Activated CD8-positive, alpha-beta memory T cell treated with anti-CD3 and anti-CD28 coated beads, Interleukin-2, amount 10 ng/mL, durations not matched to agents 7 days and 5 days (primary cell): ENCODE results near the gene C6orf89. TPM values are rescaled to one million over a fixed set of nuclear protein-coding genes. Genes with fewer than 3 reads are reported as not detected.
"Not testable (repeated sequence)": the region's sequence is repeated elsewhere in the genome, so short reads cannot be mapped to it uniquely, and the experiment has no call there.

Experiments used
- ATAC-seq: fragments of 150-1000 bp; cut with Tn5 transposase; one replicate; pipeline ENCODE4 v1.10.0; 2021; ENCODE audit warnings: moderate library complexity
- CTCF ChIA-PET: fragments of 350-600 bp; sonication (Branson Sonifier 250); formaldehyde crosslinking; loops from one replicate; lab custom pipeline; 2021; ENCODE audit warnings: antibody characterized with exemption; lab: Charles Lee
- DNase-seq: peaks from one replicate; pipeline ENCODE4 v3.0.0-alpha.2; 2020
- H3K27ac Mint-ChIP-seq: one replicate; pipeline ENCODE4 v1.8.0; 2021; ENCODE audit warnings: mild to moderate bottlenecking, mixed read lengths
- H3K27me3 Mint-ChIP-seq: one replicate; pipeline ENCODE4 v1.8.0; 2021; ENCODE audit warnings: mixed read lengths
- H3K36me3 Mint-ChIP-seq: one replicate; pipeline ENCODE4 v1.8.0; 2021; ENCODE audit warnings: mild to moderate bottlenecking, mixed read lengths
- H3K4me1 Mint-ChIP-seq: one replicate; pipeline ENCODE4 v1.8.0; 2021; ENCODE audit warnings: mixed read lengths
- H3K4me3 Mint-ChIP-seq: one replicate; pipeline ENCODE4 v1.8.0; 2021; ENCODE audit warnings: mild to moderate bottlenecking, moderate library complexity, mixed read lengths
- H3K9me3 Mint-ChIP-seq: one replicate; pipeline ENCODE4 v1.8.0; 2022; ENCODE audit warnings: low read depth, mixed read lengths
- total RNA-seq, 2 experiments: library from RNA; stranded (reverse); gene quantifications; one replicate each; pipeline ENCODE4 v1.2.3, GENCODE V29; 2021

C6orf89 gene
- total RNA-seq, 2 experiments from 2014 or later: 46.4 to 47.7 TPM

- Mint-ChIP-seq H3K27me3 (no peaks in the 10 kb centered on the region), H3K36me3 (peaks cover 9% of the 10 kb centered on the region), H3K4me1 (peaks cover 38% of the 10 kb centered on the region), H3K27ac (no peak overlapping the region), H3K9me3 (no peaks in the 10 kb centered on the region), H3K4me3 (no peak overlapping the region)
- DNase-seq: no peak
- no peak for ATAC-seq
- CTCF ChIA-PET: interaction anchor here (0.9 to 16.9 kb wide), 21 partner anchors 10 to 326 kb away, joined by 3 to 269 read pairs (median 6); partner anchors contain the start of genes FGD2, MTCH1 and PPIL1
Measured at GRCh38 chr6:36884610-36885009, 1.1 kb upstream of the C6orf89 start.

- H3K4me1 Mint-ChIP-seq: peaks cover 42% of the 10 kb centered on the region
- H3K27ac Mint-ChIP-seq: peak overlapping the region; percentile 91
- peaks cover 18% of the 10 kb centered on the region for H3K36me3 Mint-ChIP-seq
- peak overlapping the region; percentile 92 for H3K4me3 Mint-ChIP-seq
- H3K27me3 Mint-ChIP-seq: no peaks in the 10 kb centered on the region
- no peaks in the 10 kb centered on the region for H3K9me3 Mint-ChIP-seq
- DNase-seq (no peak), ATAC-seq (no peak)
- CTCF ChIA-PET: interaction anchor here (2.4 to 16.9 kb wide), 3 partner anchors 13 to 133 kb away, joined by 8 to 269 read pairs (median 103); partner anchors contain the start of gene PPIL1
Measured at GRCh38 chr6:36886950-36887618, 1.3 kb downstream of the C6orf89 start.

GRCh38 chr6:36888115-36888643 is 2.4 kb downstream of the C6orf89 start:
- H3K36me3 Mint-ChIP-seq: peaks cover 23% of the 10 kb centered on the region
- no peak overlapping the region for H3K4me3 Mint-ChIP-seq
- CTCF ChIA-PET: interaction anchor here (0.7 to 6.3 kb wide), 5 partner anchors 14 to 130 kb away, joined by 3 to 103 read pairs (median 3); partner anchors contain the start of gene PPIL1
- H3K4me1 Mint-ChIP-seq: peaks cover 42% of the 10 kb centered on the region
- no peak overlapping the region for H3K27ac Mint-ChIP-seq
- DNase-seq (no peak), ATAC-seq (no peak)
- H3K9me3 Mint-ChIP-seq: no peaks in the 10 kb centered on the region
- no peaks in the 10 kb centered on the region for H3K27me3 Mint-ChIP-seq

- Mint-ChIP-seq H3K9me3 (no peaks in the 10 kb centered on the region), H3K4me3 (no peak overlapping the region), H3K27me3 (no peaks in the 10 kb centered on the region), H3K36me3 (peaks cover 23% of the 10 kb centered on the region), H3K4me1 (peaks cover 42% of the 10 kb centered on the region), H3K27ac (no peak overlapping the region)
- DNase-seq (no peak), ATAC-seq (no peak)
- CTCF ChIA-PET: interaction anchor here (0.7 to 6.3 kb wide), 7 partner anchors 14 to 133 kb away, joined by 3 to 103 read pairs (median 3); partner anchors contain the start of gene PPIL1
Measured at GRCh38 chr6:36888654-36889481, 3.1 kb downstream of the C6orf89 start.

GRCh38 chr6:36890112-36890663 is 4.4 kb downstream of the C6orf89 start:
- no peak overlapping the region for H3K4me3 Mint-ChIP-seq
- peaks cover 35% of the 10 kb centered on the region for H3K36me3 Mint-ChIP-seq
- DNase-seq (no peak), ATAC-seq (no peak)
- CTCF ChIA-PET: interaction anchor here (0.7 to 2.7 kb wide), 4 partner anchors 24 to 279 kb away, joined by 3 to 22 read pairs (median 3); no protein-coding TSS in a partner anchor
- no peaks in the 10 kb centered on the region for H3K27me3 Mint-ChIP-seq
- H3K9me3 Mint-ChIP-seq: no peaks in the 10 kb centered on the region
- no peak overlapping the region for H3K27ac Mint-ChIP-seq
- peaks cover 38% of the 10 kb centered on the region for H3K4me1 Mint-ChIP-seq

GRCh38 chr6:36891153-36891552 is 5.4 kb downstream of the C6orf89 start:
- H3K9me3 Mint-ChIP-seq, DNase-seq, H3K27ac Mint-ChIP-seq, H3K27me3 Mint-ChIP-seq, ATAC-seq, H3K4me3 Mint-ChIP-seq: not testable (repeated sequence)
- CTCF ChIA-PET: interaction anchor here (1.3 to 2.7 kb wide), 3 partner anchors 64 to 132 kb away, joined by 3 to 22 read pairs (median 4); no protein-coding TSS in a partner anchor
- H3K36me3 Mint-ChIP-seq: peaks cover 42% of the 10 kb centered on the region
- H3K4me1 Mint-ChIP-seq: peaks cover 33% of the 10 kb centered on the region

GRCh38 chr6:36893976-36894932 is 8.5 kb downstream of the C6orf89 start:
- CTCF ChIA-PET: interaction anchor here (1.6 to 3.5 kb wide), 2 partner anchors 9 to 124 kb away, joined by 4 to 17 read pairs; partner anchors contain the start of gene C6orf89
- Mint-ChIP-seq H3K9me3 (no peaks in the 10 kb centered on the region), H3K27ac (no peak overlapping the region), H3K27me3 (no peaks in the 10 kb centered on the region), H3K4me3 (no peak overlapping the region), H3K36me3 (peaks cover 43% of the 10 kb centered on the region), H3K4me1 (peaks cover 13% of the 10 kb centered on the region)
- DNase-seq: no peak
- no peak for ATAC-seq

GRCh38 chr6:36897609-36898008 is 11.9 kb downstream of the C6orf89 start:
- H3K36me3 Mint-ChIP-seq: peaks cover 44% of the 10 kb centered on the region
- H3K27me3 Mint-ChIP-seq: no peaks in the 10 kb centered on the region
- H3K9me3 Mint-ChIP-seq: no peaks in the 10 kb centered on the region
- ATAC-seq (no peak), DNase-seq (no peak)
- CTCF ChIA-PET: interaction anchor here (0.7 to 3.5 kb wide), 4 partner anchors 12 to 121 kb away, joined by 3 to 18 read pairs (median 12); partner anchors contain the start of gene C6orf89
- H3K4me3 Mint-ChIP-seq: no peak overlapping the region
- no peak overlapping the region for H3K27ac Mint-ChIP-seq
- peaks cover 10% of the 10 kb centered on the region for H3K4me1 Mint-ChIP-seq

- no peak overlapping the region for H3K4me3 Mint-ChIP-seq
- H3K36me3 Mint-ChIP-seq: peaks cover 53% of the 10 kb centered on the region
- peaks cover 28% of the 10 kb centered on the region for H3K4me1 Mint-ChIP-seq
- CTCF ChIA-PET: interaction anchor here (1.0 to 1.4 kb wide), 3 partner anchors 8 to 247 kb away, joined by 3 to 4 read pairs (median 3); partner anchors contain the start of gene C6orf89
- H3K9me3 Mint-ChIP-seq: no peaks in the 10 kb centered on the region
- H3K27ac Mint-ChIP-seq: no peak overlapping the region
- no peaks in the 10 kb centered on the region for H3K27me3 Mint-ChIP-seq
- ATAC-seq (no peak), DNase-seq (no peak)
Measured at GRCh38 chr6:36904114-36904513, 18.4 kb downstream of the C6orf89 start.

GRCh38 chr6:36904851-36905393 is 19.2 kb downstream of the C6orf89 start:
- no peak for DNase-seq
- Mint-ChIP-seq H3K4me1 (peaks cover 26% of the 10 kb centered on the region), H3K9me3 (no peaks in the 10 kb centered on the region), H3K36me3 (peaks cover 52% of the 10 kb centered on the region), H3K4me3 (no peak overlapping the region), H3K27ac (no peak overlapping the region), H3K27me3 (no peaks in the 10 kb centered on the region)
- no peak for ATAC-seq
- CTCF ChIA-PET: interaction anchor here (1.1 to 2.2 kb wide), 2 partner anchors 16 to 19 kb away, joined by 3 to 8 read pairs; partner anchors contain the start of gene C6orf89

- Mint-ChIP-seq H3K36me3 (peaks cover 53% of the 10 kb centered on the region), H3K4me3 (no peak overlapping the region), H3K27ac (no peak overlapping the region), H3K27me3 (no peaks in the 10 kb centered on the region), H3K9me3 (no peaks in the 10 kb centered on the region), H3K4me1 (peaks cover 35% of the 10 kb centered on the region)
- CTCF ChIA-PET: interaction anchor here (0.9 to 2.2 kb wide), 3 partner anchors 21 to 79 kb away, joined by 3 to 8 read pairs (median 4); partner anchors contain the start of genes C6orf89 and MTCH1
- ATAC-seq (no peak), DNase-seq (no peak)
Measured at GRCh38 chr6:36906539-36907325, 21.0 kb downstream of the C6orf89 start.
